K562 (cell line): ENCODE data around the gene NSMCE1. TPM values are rescaled to one million over a fixed set of nuclear protein-coding genes. Genes with fewer than 3 reads are reported as not detected.

Source experiments
- ATAC-seq: fragments of 200-7000 bp; cut with Tn5 transposase; 3 replicates; pipeline ENCODE4 v1.9.1; 2020; ENCODE audit warnings: moderate library complexity
- BruUV-seq: library from RNA; stranded (reverse); fragments of 400-500 nt; replicated peaks from 2 replicates; lab custom pipeline; 2021; lab: Mats Ljungman, UMichigan
- CTCF ChIA-PET: fragments of 300-600 bp; formaldehyde crosslinking; extraction: SDS; loops from one replicate; lab custom pipeline; 2021; ENCODE audit warnings: low intra/inter-chr PET ratio; lab: Yijun Ruan, JAX
- POLR2A ChIA-PET: fragments of 300-600, 350-650 bp; sonication (Branson Sonifier 250); formaldehyde crosslinking; extraction: SDS; loops from one replicate; lab custom pipeline; 2021; ENCODE audit warnings: antibody characterized with exemption, inconsistent platforms; lab: Yijun Ruan, JAX
- DNase-seq, 4 experiments: peaks; one replicate each; pipeline versions ENCODE4 v3.0.0 to v3.0.0-alpha.2; 2011 to 2018; ENCODE audit warnings: low spot score in 3 of 4, mixed read lengths in 3 of 4; ENCODE audit errors: extremely low read depth in 1 of 4
- FAIRE-seq: peaks from 2 replicates; lab custom pipeline; 2011; peaks lifted over from hg19 to GRCh38; lab: Jason Lieb, UNC
- H2AFZ ChIP-seq: 2 replicates; pipeline ENCODE4 v1.6.0; 2011; ENCODE audit warnings: low read depth, low read length, control low read depth, inconsistent platforms
- H3K27ac ChIP-seq: fragments of 200-600 bp; 3 replicates; pipeline ENCODE4 v1.8.0; 2011; ENCODE audit warnings: low read depth, mild to moderate bottlenecking, control low read depth, inconsistent platforms, low read length, moderate library complexity, mixed read lengths; ENCODE audit errors: extremely low read depth
- H3K27me3 ChIP-seq, 2 experiments: fragments of 300-600 bp in 1 of 2; 2 replicates in 1 of 2; 3 replicates in 1 of 2; pipeline versions ENCODE4 v1.6.0 to v1.8.0; 2011; ENCODE audit warnings: inconsistent platforms in 2 of 2, low read length in 2 of 2, mild to moderate bottlenecking in 1 of 2, mixed read lengths in 1 of 2, moderate library complexity in 1 of 2; ENCODE audit not compliant: control insufficient read depth in 2 of 2, insufficient read depth in 2 of 2
- H3K36me3 ChIP-seq: fragments of 300-600 bp; 3 replicates; pipeline ENCODE4 v1.8.0; 2011; ENCODE audit warnings: mild to moderate bottlenecking, low read length, inconsistent platforms; ENCODE audit not compliant: control insufficient read depth, insufficient read depth
- H3K4me1 ChIP-seq, 2 experiments: fragments of 200-600 bp in 1 of 2; replicated peaks in 1 of 2; 2 replicates in 1 of 2; 3 replicates in 1 of 2; pipeline versions ENCODE4 v1.5.1 to v1.8.0; 2011; ENCODE audit warnings: inconsistent platforms in 2 of 2, low read length in 2 of 2, mild to moderate bottlenecking in 1 of 2, mixed read lengths in 1 of 2, moderate library complexity in 1 of 2; ENCODE audit not compliant: control insufficient read depth in 2 of 2, insufficient read depth in 2 of 2
- H3K4me2 ChIP-seq: 2 replicates; pipeline ENCODE4 v1.6.1; 2011; ENCODE audit warnings: low read length, control low read depth, inconsistent platforms, mixed read lengths; ENCODE audit not compliant: insufficient read depth
- H3K4me3 ChIP-seq: fragments of 200-600 bp; sonication (generic), shearing (Covaris generic); 2 replicates; pipeline ENCODE4 v1.5.1; 2016; ENCODE audit warnings: control low read depth, inconsistent platforms
- H3K79me2 ChIP-seq: fragments of 200-600 bp; 3 replicates; pipeline ENCODE4 v1.8.0; 2011; ENCODE audit warnings: low read length, inconsistent platforms; ENCODE audit not compliant: control insufficient read depth, insufficient read depth
- H3K9ac ChIP-seq, 2 experiments: 2 replicates each; pipeline versions ENCODE4 v1.6.0 to v1.6.1; 2011; ENCODE audit warnings: low read depth in 2 of 2, low read length in 2 of 2, control low read depth in 1 of 2, inconsistent platforms in 1 of 2, mild to moderate bottlenecking in 1 of 2, mixed read lengths in 1 of 2; ENCODE audit not compliant: insufficient read depth in 1 of 2
- H3K9me1 ChIP-seq: one replicate; pipeline ENCODE4 v1.6.0; 2011; ENCODE audit warnings: inconsistent platforms, mild to moderate bottlenecking, low read length, moderate library complexity; ENCODE audit not compliant: control insufficient read depth, insufficient read depth
- H3K9me3 ChIP-seq: replicated peaks from 2 replicates; pipeline ENCODE4 v1.5.1; 2011; ENCODE audit warnings: low read depth, low read length, inconsistent platforms; ENCODE audit not compliant: control insufficient read depth, insufficient read depth
- H4K20me1 ChIP-seq: replicated peaks from 2 replicates; pipeline ENCODE4 v1.6.1; 2011; ENCODE audit warnings: low read length, inconsistent platforms, mixed read lengths; ENCODE audit not compliant: control insufficient read depth, insufficient read depth
- ATF3 ChIP-seq, 2 experiments: fragments of 450-650 bp in 1 of 2; sonication (generic) in 1 of 2; formaldehyde crosslinking in 1 of 2; IDR thresholded peaks in 1 of 2; conservative IDR thresholded peaks in 1 of 2; 2 replicates each; pipeline versions ENCODE4 v1.6.1 to v1.8.1; 2016 to 2023; ENCODE audit warnings: mild to moderate bottlenecking in 2 of 2, moderate library complexity in 2 of 2, inconsistent platforms in 1 of 2, missing genetic modification reagents in 1 of 2
- FOXJ3 ChIP-seq: sonication (generic); formaldehyde crosslinking; IDR thresholded peaks from 2 replicates; pipeline ENCODE4 v1.4.0; 2020; ENCODE audit warnings: mild to moderate bottlenecking, missing genetic modification reagents
- FOXK1 ChIP-seq: sonication (generic); formaldehyde crosslinking; IDR thresholded peaks from 2 replicates; pipeline ENCODE4 v1.8.0; 2022; ENCODE audit warnings: missing genetic modification reagents, mild to moderate bottlenecking, borderline replicate concordance
- KAT2B ChIP-seq: IDR thresholded peaks from one replicate; pipeline ENCODE4 v1.6.1; 2012; ENCODE audit warnings: low read depth, mild to moderate bottlenecking, control low read depth, inconsistent platforms, low read length, moderate library complexity
- RBBP5 ChIP-seq: fragments of 200-600 bp; sonication (generic); IDR thresholded peaks from 2 replicates; pipeline ENCODE4 v1.6.1; 2012; ENCODE audit warnings: borderline replicate concordance, mild to moderate bottlenecking, low read length, control low read depth, inconsistent platforms; ENCODE audit not compliant: insufficient read depth, poor library complexity, severe bottlenecking
- RCOR1 ChIP-seq, 2 experiments: IDR thresholded peaks; 2 replicates each; pipeline ENCODE4 v1.6.1; 2012; ENCODE audit warnings: low read depth in 2 of 2, low read length in 2 of 2, borderline replicate concordance in 1 of 2, improper control_type of control experiment in 1 of 2
- RREB1 ChIP-seq: fragments of 250-450 bp; sonication (Bioruptor Pico); IDR thresholded peaks from 2 replicates; pipeline ENCODE4 v1.4.0; 2020
- TAF7 ChIP-seq: fragments of 450-650 bp; IDR thresholded peaks from 2 replicates; pipeline ENCODE4 v1.6.1; 2016; ENCODE audit warnings: missing genetic modification characterization, missing compliant biosample characterization
- ZNF23 ChIP-seq: fragments of 250-450 bp; sonication (Bioruptor Pico); IDR thresholded peaks from 2 replicates; pipeline ENCODE4 v1.4.0; 2020; ENCODE audit warnings: mild to moderate bottlenecking
- WGBS: fragments of 100-300 bp; shearing (Covaris generic); methylation state at CpG from one replicate; pipeline ENCODE4 v1.1.6; 2016; ENCODE audit warnings: low coverage, mixed read lengths; ENCODE audit not compliant: insufficient coverage; ENCODE audit errors: missing lambda C conversion rate; 5-methylcytosine and 5-hydroxymethylcytosine counted together
- in situ Hi-C: fragments of 300-500 bp; cut with MboI; formaldehyde crosslinking; loops from 4 replicates; pipeline ENCODE4 v1.15.0; 2018; ENCODE audit warnings: inconsistent platforms, mixed read lengths
- intact Hi-C: fragments of 100-400 bp; cut with micrococcal nuclease; formaldehyde crosslinking; loops from 2 replicates; pipeline ENCODE4 v1.14.2; 2022
- polyA plus RNA-seq, 8 experiments: library from polyadenylated mRNA; depleted of rRNA in 4 of 8; stranded (reverse) in 5 of 8; unstranded in 3 of 8; fragments of >200 nt; fragmentation: Nextera tagmentation in 2 of 8; fragmentation: Illumina TruSeq in 1 of 8; extraction: Ambion mirVana in 2 of 8; extraction: Trizol in 1 of 8; gene quantifications; 2 replicates each; pipeline versions ENCODE4 v1.2.1 to v1.2.3, GENCODE V29; 2011 to 2014; ENCODE audit warnings: inconsistent platforms in 1 of 8, missing spikeins in 1 of 8
- total RNA-seq, 7 experiments: library from RNA; depleted of rRNA in 6 of 7; stranded (reverse); fragments of >200 nt in 6 of 7; fragmentation: Illumina TruSeq in 2 of 7; extraction: Trizol in 2 of 7; gene quantifications; 2 replicates each; pipeline versions ENCODE4 v1.2.1 to v1.2.3, GENCODE V29; 2011 to 2021; ENCODE audit warnings: low replicate concordance in 1 of 7

Gene NSMCE1
- total and polyA plus RNA-seq, 9 of the 15 experiments (the other 6 are each of a cell fraction or from before 2014, with no cell fraction given): 52.1 to 163 (median 61.5) TPM

- POLR2A ChIA-PET: interaction anchor here (0.7 kb wide), 1 partner anchor 21 kb away, joined by 3 read pairs; no protein-coding TSS in a partner anchor
- TF ChIP-seq KAT2B (no peak), TAF7 (tag) (no peak), RREB1 (CRISPR knock-in tag) (peak; percentile 91), ZNF23 (CRISPR knock-in tag) (no peak), FOXK1 (CRISPR knock-in tag) (no peak), RBBP5 (no peak), RCOR1 (IDR thresholded peaks at IDR 0.05; ENCODE audit: borderline replicate concordance in 1 of 2, low read depth in 2 of 2, low read length in 2 of 2) (peak in 1 of 2 experiments; percentile 96; a peak in 2 of 4 replicates), ATF3 (IDR thresholded peaks at IDR 0.05) (peak; percentile 73), ATF3 (CRISPR knock-in tag; conservative IDR thresholded peaks at IDR 0.05) (no peak), FOXJ3 (CRISPR knock-in tag) (no peak)
Observed at GRCh38 chr16:27245276-27246172, 23.0 kb downstream of the NSMCE1 start.

More at GRCh38 chr16:27245276-27246172, 23.0 kb downstream of the NSMCE1 start:
- no peaks in the 10 kb centered on the region for H3K27me3 ChIP-seq
- CTCF ChIA-PET: no interaction called here
- no TSS peak for BruUV-seq
- no peak overlapping the region for H3K4me3 ChIP-seq
- WGBS: 35% methylated on average over 18 of the region's 19 CpGs
- H4K20me1 ChIP-seq: 0 out of 2 replicates have a peak, but pooled peaks cover 2% of the 10 kb centered on the region
- H2AFZ ChIP-seq: no peak overlapping the region
- peak; percentile 44; the same call in 2 of the 3 replicates for ATAC-seq
- intact Hi-C loops: no loop called here
- FAIRE-seq: peak; percentile 93
- in situ Hi-C loops: no loop called here
- no peaks in the 10 kb centered on the region for H3K9me3 ChIP-seq
- 0 out of 4 replicates have a peak overlapping the region, but pooled peaks of 1 of the 2 experiments have one; percentile 44 for H3K9ac ChIP-seq
- 0 out of 3 replicates have a peak, but pooled peaks cover 4% of the 10 kb centered on the region for H3K79me2 ChIP-seq
- no peaks in the 10 kb centered on the region for H3K9me1 ChIP-seq
- no peaks in the 10 kb centered on the region for H3K36me3 ChIP-seq
- 0 out of 2 replicates have a peak overlapping the region, but pooled peaks have one; percentile 8 for H3K4me2 ChIP-seq
- peaks cover 4 to 39% of the 10 kb centered on the region in 2 experiments; a peak in 4 of 5 replicates for H3K4me1 ChIP-seq
- H3K27ac ChIP-seq: no peak overlapping the region; the same call in 2 of the 3 replicates
- peak; percentile 45 to 76 (median 49) for DNase-seq
